Retinal pigment epithelial cell (primary cell): ENCODE data around the gene SNAI3.

Experiments
- DNase-seq: peaks from one replicate; pipeline ENCODE4 v3.0.0-alpha.2; 2010; ENCODE audit warnings: low read depth
- H3K4me3 ChIP-seq: 2 replicates; pipeline ENCODE4 v1.5.1; 2011; ENCODE audit warnings: mild to moderate bottlenecking, low read length, control low read depth, moderate library complexity
- CTCF ChIP-seq: conservative IDR thresholded peaks from 2 replicates; pipeline ENCODE4 v1.5.1; 2011; ENCODE audit warnings: low read depth, low read length, control low read depth, inconsistent platforms

SNAI3 gene

GRCh38 chr16:88630941-88631340, 55.4 kb downstream of the SNAI3 start:
- no peak for DNase-seq
- no peak overlapping the region for H3K4me3 ChIP-seq
- no peak for TF ChIP-seq CTCF

GRCh38 chr16:88630433-88630832, 55.9 kb downstream of the SNAI3 start:
- H3K4me3 ChIP-seq = no peak overlapping the region
- DNase-seq = no peak
- TF ChIP-seq CTCF = no peak

GRCh38 chr16:88629835-88630234, 56.5 kb downstream of the SNAI3 start:
- no peak for TF ChIP-seq CTCF
- no peak overlapping the region for H3K4me3 ChIP-seq
- no peak for DNase-seq

GRCh38 chr16:88628512-88628974, 57.8 kb downstream of the SNAI3 start:
- peak; percentile 55 for TF ChIP-seq CTCF
- no peak for DNase-seq

More at GRCh38 chr16:88628512-88628974, 57.8 kb downstream of the SNAI3 start:
- H3K4me3 ChIP-seq = no peak overlapping the region
